GM15510 (cell line): ENCODE measurements around the gene STPG3.
A peak's percentile ranks its signal among the peaks of the same experiment; 100 is the strongest.

Experiments used
- POLR2A ChIP-seq: IDR thresholded peaks from 3 replicates; pipeline ENCODE4 v1.6.1; 2011; ENCODE audit warnings: borderline replicate concordance; ENCODE audit not compliant: insufficient read length; ENCODE audit errors: extremely low read depth

Gene STPG3

GRCh38 chr9:137263506-137263905 lies 12.4 kb downstream of the STPG3 start:
- no peak for TF ChIP-seq POLR2A

GRCh38 chr9:137264067-137264466 lies 13.0 kb downstream of the STPG3 start:
- no peak for TF ChIP-seq POLR2A

DNA sequence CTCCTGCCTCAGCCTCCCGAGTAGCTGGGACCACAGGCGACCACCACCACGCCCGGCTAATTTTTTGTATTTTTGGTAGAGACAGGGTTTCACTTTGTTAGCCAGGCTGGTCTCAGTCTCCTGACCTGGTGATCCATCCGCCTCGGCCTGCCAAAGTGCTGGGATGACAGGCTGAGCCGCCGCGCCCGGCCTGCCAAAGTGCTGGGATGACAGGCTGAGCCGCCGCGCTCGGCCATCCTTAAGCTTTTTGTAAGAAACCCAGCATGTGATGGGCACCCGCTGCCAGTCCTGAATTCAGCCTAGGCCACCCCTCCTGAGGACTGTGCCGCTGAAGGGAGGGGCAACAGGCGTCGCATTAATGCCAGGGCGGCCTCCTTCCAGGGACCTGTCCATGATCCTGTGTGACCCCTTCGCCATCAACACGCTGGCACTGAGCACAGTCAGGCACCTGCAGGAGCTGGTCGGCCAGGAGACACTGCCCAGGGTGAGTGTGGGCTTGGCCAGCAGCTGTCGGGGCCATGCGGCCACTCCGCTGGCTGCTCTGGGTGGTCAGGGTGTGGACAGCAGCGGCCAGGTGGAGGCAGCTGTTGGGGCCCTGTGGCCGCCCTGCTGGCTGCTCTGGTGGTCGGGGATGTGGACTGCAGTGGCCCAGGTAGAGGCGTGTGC lies 14.5 kb downstream of the STPG3 start:
- TF ChIP-seq POLR2A: no peak

GRCh38 chr9:137266162-137266527 lies 15.1 kb downstream of the STPG3 start:
- TF ChIP-seq POLR2A: no peak

DNA sequence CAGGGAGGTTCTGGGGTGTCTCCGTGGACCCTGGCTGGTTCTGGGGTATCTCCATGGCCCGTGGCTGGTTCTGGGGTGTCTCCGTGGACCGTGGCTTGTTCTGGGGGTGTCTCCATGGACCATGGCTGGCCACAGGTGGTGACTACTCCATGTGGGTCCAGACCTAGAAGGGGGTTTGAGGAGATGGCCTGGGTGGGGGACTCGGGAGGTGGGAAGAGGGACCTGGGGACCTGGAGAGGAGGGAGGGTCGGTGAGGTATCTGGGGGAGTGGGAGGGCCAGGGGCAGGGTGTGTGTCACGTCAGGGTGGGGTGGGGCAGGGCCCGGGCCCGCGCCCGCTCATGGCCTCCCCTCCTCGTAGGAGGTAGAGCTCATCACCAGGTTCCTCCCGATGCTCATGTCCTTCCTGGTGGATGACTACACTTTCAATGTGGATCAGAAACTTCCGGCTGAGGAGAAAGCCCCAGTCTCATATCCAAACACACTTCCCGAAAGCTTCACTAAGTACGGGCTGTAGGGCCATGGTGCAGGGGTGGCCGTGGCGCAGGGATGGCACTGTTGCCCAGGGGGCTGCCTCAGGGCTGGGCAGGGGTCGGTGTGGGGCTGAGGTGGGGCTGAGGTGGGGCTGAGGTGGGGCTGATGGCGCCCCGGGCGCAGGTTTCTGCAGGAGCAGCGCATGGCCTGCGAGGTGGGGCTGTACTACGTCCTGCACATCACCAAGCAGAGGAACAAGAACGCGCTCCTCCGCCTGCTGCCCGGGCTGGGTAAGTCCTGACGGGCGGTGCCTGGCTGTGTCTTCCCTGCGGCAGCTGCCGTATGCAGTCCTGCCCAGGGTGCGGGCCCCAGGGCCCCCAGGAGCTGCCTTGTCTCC lies 15.7 kb downstream of the STPG3 start:
- TF ChIP-seq POLR2A: no peak

- TF ChIP-seq POLR2A: no peak
Measured at GRCh38 chr9:137267933-137268355, 16.9 kb downstream of the STPG3 start.

DNA sequence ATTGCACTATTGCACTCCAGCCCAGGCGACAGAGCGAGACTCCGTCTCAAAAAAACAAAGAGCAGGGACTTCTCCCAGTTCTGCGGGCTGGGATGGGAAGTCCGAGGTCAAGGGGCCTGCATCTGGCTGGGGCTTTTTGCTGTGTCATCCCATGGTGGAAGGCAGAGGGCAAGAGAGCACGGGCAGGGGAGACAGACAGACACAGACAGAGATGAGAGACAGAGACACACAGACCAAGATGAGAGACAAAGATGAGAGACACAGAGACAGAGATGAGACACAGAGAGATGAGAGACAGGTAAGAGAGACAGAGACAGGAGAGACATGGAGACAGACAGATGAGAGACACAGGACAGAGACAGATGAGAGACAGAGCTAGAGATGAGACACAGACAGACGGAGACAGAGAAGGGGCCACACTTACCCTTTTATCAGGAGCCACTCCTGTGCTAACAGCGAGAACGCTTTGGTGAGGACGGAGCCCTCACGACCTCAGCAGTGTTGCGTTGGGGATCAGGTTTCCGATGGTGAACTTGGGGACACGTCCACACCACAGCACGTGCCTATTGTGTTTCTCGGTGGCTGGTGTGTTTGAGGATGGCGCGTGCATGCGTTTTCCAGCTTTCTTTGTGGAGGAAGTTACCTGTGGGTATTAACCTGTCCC lies 17.6 kb downstream of the STPG3 start:
- no peak for TF ChIP-seq POLR2A

GRCh38 chr9:137269231-137269772 lies 18.2 kb downstream of the STPG3 start:
- TF ChIP-seq POLR2A: peak; percentile 36

- TF ChIP-seq POLR2A: no peak
Measured at GRCh38 chr9:137270929-137271695, 20.0 kb downstream of the STPG3 start.

- no peak for TF ChIP-seq POLR2A
Measured at GRCh38 chr9:137271696-137272076, 20.6 kb downstream of the STPG3 start.

GRCh38 chr9:137272241-137273094 lies 21.4 kb downstream of the STPG3 start:
- TF ChIP-seq POLR2A: no peak

GRCh38 chr9:137273095-137273490 lies 22.0 kb downstream of the STPG3 start:
- no peak for TF ChIP-seq POLR2A

- no peak for TF ChIP-seq POLR2A
Measured at GRCh38 chr9:137273611-137274320, 22.7 kb downstream of the STPG3 start.
